Neuronal stem cell (in vitro differentiated cells): ENCODE results near the gene EMP2.

ENCODE experiments used
- DNase-seq: peaks from one replicate; pipeline ENCODE4 v3.0.0-alpha.2; 2013; ENCODE audit warnings: low spot score
- H2AFZ ChIP-seq: one replicate; pipeline ENCODE4 v1.6.1; 2013; ENCODE audit warnings: mild to moderate bottlenecking, low read length, inconsistent platforms
- H2AK5ac ChIP-seq: 2 replicates; pipeline ENCODE4 v1.6.1; 2013; ENCODE audit warnings: low read depth, mild to moderate bottlenecking, inconsistent platforms, low read length, moderate library complexity, mixed read lengths
- H2BK120ac ChIP-seq: 2 replicates; pipeline ENCODE4 v1.6.1; 2013; ENCODE audit warnings: low read depth, mild to moderate bottlenecking, inconsistent platforms, low read length, moderate library complexity, mixed read lengths
- H2BK12ac ChIP-seq: one replicate; pipeline ENCODE4 v1.6.1; 2013; ENCODE audit warnings: low read length, inconsistent platforms
- H2BK15ac ChIP-seq: 2 replicates; pipeline ENCODE4 v1.6.1; 2013; ENCODE audit warnings: mild to moderate bottlenecking, low read length, inconsistent platforms, mixed read lengths
- H2BK5ac ChIP-seq: one replicate; pipeline ENCODE4 v1.6.1; 2013; ENCODE audit warnings: inconsistent platforms, mild to moderate bottlenecking, low read length, moderate library complexity
- H3K14ac ChIP-seq: one replicate; pipeline ENCODE4 v1.6.1; 2013; ENCODE audit warnings: low read length, inconsistent platforms
- H3K18ac ChIP-seq: 2 replicates; pipeline ENCODE4 v1.6.1; 2013; ENCODE audit warnings: low read length, inconsistent platforms
- H3K23ac ChIP-seq: 2 replicates; pipeline ENCODE4 v1.6.1; 2013; ENCODE audit warnings: low read depth, mild to moderate bottlenecking, mixed read lengths, low read length, inconsistent platforms; ENCODE audit not compliant: poor library complexity
- H3K27ac ChIP-seq: replicated peaks from 3 replicates; pipeline ENCODE4 v1.5.1; 2013; ENCODE audit warnings: low read length, inconsistent platforms
- H3K27me3 ChIP-seq, 3 experiments: 2 replicates each; pipeline ENCODE4 v1.6.1; 2013; ENCODE audit warnings: low read length in 3 of 3, mild to moderate bottlenecking in 2 of 3, inconsistent platforms in 1 of 3, low read depth in 1 of 3, mixed read lengths in 1 of 3, moderate library complexity in 1 of 3; ENCODE audit not compliant: control insufficient read depth in 3 of 3, insufficient read depth in 3 of 3
- H3K36me3 ChIP-seq, 2 donors: replicated peaks in 1 of 2; 2 replicates each; pipeline ENCODE4 v1.6.1; 2013; ENCODE audit warnings: low read length in 2 of 2; ENCODE audit not compliant: control insufficient read depth in 2 of 2, insufficient read depth in 2 of 2
- H3K4ac ChIP-seq: 2 replicates; pipeline ENCODE4 v1.6.1; 2013; ENCODE audit warnings: inconsistent platforms, mild to moderate bottlenecking, low read length, moderate library complexity
- H3K4me1 ChIP-seq, 2 donors: 1 replicate in 1 of 2; 2 replicates in 1 of 2; pipeline ENCODE4 v1.6.1; 2013; ENCODE audit warnings: low read length in 2 of 2, low read depth in 1 of 2; ENCODE audit not compliant: control insufficient read depth in 2 of 2, insufficient read depth in 1 of 2
- H3K4me2 ChIP-seq: one replicate; pipeline ENCODE4 v1.6.1; 2013; ENCODE audit warnings: mild to moderate bottlenecking, low read length, inconsistent platforms; ENCODE audit not compliant: insufficient read depth, poor library complexity, severe bottlenecking
- H3K4me3 ChIP-seq, 2 donors: 2 replicates each; pipeline ENCODE4 v1.5.1; 2013; ENCODE audit warnings: low read length in 2 of 2, mild to moderate bottlenecking in 2 of 2, inconsistent platforms in 1 of 2, moderate library complexity in 1 of 2
- H3K79me1 ChIP-seq: one replicate; pipeline ENCODE4 v1.6.1; 2013; ENCODE audit warnings: low read depth, mild to moderate bottlenecking, inconsistent platforms, low read length, moderate library complexity
- H3K9ac ChIP-seq: one replicate; pipeline ENCODE4 v1.6.1; 2013; ENCODE audit warnings: mild to moderate bottlenecking, low read depth, low read length, inconsistent platforms; ENCODE audit not compliant: poor library complexity
- H3K9me3 ChIP-seq, 2 donors: replicated peaks in 1 of 2; 2 replicates each; pipeline versions ENCODE3 to v1.6.1; 2013; ENCODE audit warnings: low read length in 2 of 2, mild to moderate bottlenecking in 2 of 2, inconsistent platforms in 1 of 2, low read depth in 1 of 2, mixed read lengths in 1 of 2, moderate library complexity in 1 of 2; ENCODE audit not compliant: control insufficient read depth in 2 of 2, insufficient read depth in 1 of 2
- H4K8ac ChIP-seq: one replicate; pipeline ENCODE4 v1.6.1; 2013; ENCODE audit warnings: low read depth, mild to moderate bottlenecking, inconsistent platforms, low read length, moderate library complexity
- H4K91ac ChIP-seq: one replicate; pipeline ENCODE4 v1.6.1; 2013; ENCODE audit warnings: low read length, low read depth, mild to moderate bottlenecking, inconsistent platforms; ENCODE audit not compliant: poor library complexity
- WGBS, 2 donors: extraction: QIAGEN DNeasy Blood & Tissue Kit; methylation state at CpG; one replicate each; pipeline ENCODE4 v1.1.7; 2013; ENCODE audit warnings: missing lambda C conversion rate in 2 of 2, mixed read lengths in 1 of 2; ENCODE audit not compliant: insufficient read length in 2 of 2, insufficient replicate concordance in 1 of 2; ENCODE audit errors: extremely low coverage in 2 of 2; 5-methylcytosine and 5-hydroxymethylcytosine counted together

Gene EMP2

DNA sequence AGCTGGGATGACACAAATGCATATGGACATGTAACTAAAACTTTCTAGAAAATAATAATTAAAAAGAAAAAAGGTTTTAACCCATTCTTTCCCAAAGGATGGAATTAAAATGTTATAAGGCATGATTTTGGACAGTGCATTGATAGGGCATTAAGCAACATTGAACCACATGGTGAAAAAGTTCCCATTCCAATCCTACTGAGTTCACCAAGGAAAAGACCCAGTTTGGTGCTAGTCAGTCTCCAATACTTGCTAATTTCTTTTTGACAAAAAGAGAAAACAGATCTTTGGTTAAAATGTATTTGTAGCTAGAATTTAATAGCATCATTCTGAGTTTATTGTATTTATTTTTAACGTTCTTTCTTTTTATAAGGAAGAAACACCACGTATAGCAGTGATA, 28.1 kb downstream of the EMP2 start:
- Histone ChIP-seq H2AK5ac (no peak overlapping the region), H3K4me3 (no peak overlapping the region)
- WGBS, 2 donors = no CpG with 5 or more reads among the region's 2 CpGs

DNA sequence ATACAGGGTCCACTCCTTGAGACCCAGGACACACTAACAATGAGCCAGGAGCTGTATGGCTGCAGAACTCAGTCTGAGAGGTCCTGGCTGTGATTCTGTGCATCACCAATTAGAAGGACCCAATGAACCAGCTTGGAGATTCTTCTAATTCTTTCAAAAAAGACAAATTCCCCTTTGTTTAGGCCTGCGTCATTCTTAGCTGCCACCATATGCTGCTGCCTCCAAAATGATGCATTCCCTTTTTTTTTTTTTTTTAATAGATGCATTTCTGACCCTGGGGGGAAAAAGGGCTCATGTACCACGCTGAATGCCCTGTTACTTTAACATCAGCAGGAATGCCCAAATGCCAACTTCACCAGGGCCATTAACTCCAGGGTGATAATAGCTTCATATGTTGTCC, 28.5 kb downstream of the EMP2 start:
- no peak overlapping the region for H2AFZ ChIP-seq
- no peak overlapping the region for H3K4me3 ChIP-seq
- H3K27ac ChIP-seq = no peak overlapping the region
- no peak overlapping the region for H3K9ac ChIP-seq
- H3K14ac ChIP-seq = no peak overlapping the region
- H3K36me3 ChIP-seq = peaks cover 2 to 8% of the 10 kb centered on the region in 2 donors
- no peak overlapping the region for H3K23ac ChIP-seq
- H3K18ac ChIP-seq = peak overlapping the region; percentile 11
- H2BK12ac ChIP-seq = no peak overlapping the region
- H4K91ac ChIP-seq = no peak overlapping the region
- WGBS, 2 donors = no CpG with 5 or more reads among the region's 2 CpGs
- no peak overlapping the region for H2BK15ac ChIP-seq
- no peak for DNase-seq
- no peak overlapping the region for H2BK5ac ChIP-seq
- H2AK5ac ChIP-seq = no peak overlapping the region
- H4K8ac ChIP-seq = no peak overlapping the region
- H3K4ac ChIP-seq = no peak overlapping the region
- H2BK120ac ChIP-seq = no peak overlapping the region
- no peak overlapping the region for H3K4me2 ChIP-seq
- H3K4me1 ChIP-seq = no peaks in the 10 kb centered on the region
- H3K27me3 ChIP-seq = no peaks in the 10 kb centered on the region
- H3K9me3 ChIP-seq = peaks cover 5 to 7% of the 10 kb centered on the region in 2 donors
- no peaks in the 10 kb centered on the region for H3K79me1 ChIP-seq

More for the DNA sequence above, 28.1 kb downstream of the EMP2 start:
- no peak overlapping the region for H2BK5ac ChIP-seq
- no peak overlapping the region for H3K27ac ChIP-seq
- H3K18ac ChIP-seq = no peak overlapping the region
- H3K14ac ChIP-seq = no peak overlapping the region
- no peaks in the 10 kb centered on the region for H3K4me1 ChIP-seq
- H4K8ac ChIP-seq = no peak overlapping the region
- H3K9ac ChIP-seq = no peak overlapping the region
- H2BK120ac ChIP-seq = no peak overlapping the region
- no peak overlapping the region for H2AFZ ChIP-seq
- H4K91ac ChIP-seq = no peak overlapping the region
- no peak overlapping the region for H2BK12ac ChIP-seq
- no peaks in the 10 kb centered on the region for H3K27me3 ChIP-seq
- H3K23ac ChIP-seq = no peak overlapping the region
- H3K4me2 ChIP-seq = no peak overlapping the region
- H3K9me3 ChIP-seq = peaks cover 5 to 7% of the 10 kb centered on the region in 2 donors
- no peak overlapping the region for H2BK15ac ChIP-seq
- H3K79me1 ChIP-seq = no peaks in the 10 kb centered on the region
- peaks cover 2 to 4% of the 10 kb centered on the region in 2 donors for H3K36me3 ChIP-seq
- DNase-seq = no peak
- H3K4ac ChIP-seq = no peak overlapping the region

DNA sequence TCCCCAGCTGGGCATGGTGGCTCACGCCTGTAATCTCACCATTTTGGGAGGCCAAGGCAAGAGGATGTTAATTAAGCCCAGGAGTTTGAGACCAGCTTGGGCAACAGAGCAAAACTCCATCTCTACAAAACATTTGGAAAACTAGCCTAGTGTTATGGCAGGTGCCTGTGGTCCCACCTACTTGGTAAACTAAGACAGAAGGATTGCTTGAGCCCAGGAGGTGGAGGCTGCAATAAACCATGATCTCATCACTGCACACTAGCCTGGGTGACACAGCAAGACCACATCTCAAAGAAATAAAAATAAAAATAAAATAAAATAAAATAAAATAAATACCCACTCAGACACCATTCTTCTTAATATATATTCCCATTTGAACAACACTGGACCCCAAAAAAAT, 32.0 kb downstream of the EMP2 start:
- Histone ChIP-seq H3K27ac (no peak overlapping the region), H3K14ac (no peak overlapping the region), H3K27me3 (no peaks in the 10 kb centered on the region), H3K4me3 (no peak overlapping the region), H3K9ac (no peak overlapping the region), H4K8ac (no peak overlapping the region), H3K36me3 (peaks cover 6 to 29% of the 10 kb centered on the region in 2 donors), H3K4ac (no peak overlapping the region), H3K23ac (no peak overlapping the region), H2BK120ac (no peak overlapping the region), H4K91ac (no peak overlapping the region), H2AFZ (no peak overlapping the region), H2BK12ac (no peak overlapping the region), H3K18ac (no peak overlapping the region), H3K4me2 (no peak overlapping the region), H2BK5ac (no peak overlapping the region), H2AK5ac (no peak overlapping the region), H2BK15ac (no peak overlapping the region), H3K9me3 (peaks cover 5 to 7% of the 10 kb centered on the region in 2 donors), H3K79me1 (no peaks in the 10 kb centered on the region), H3K4me1 (no peaks in the 10 kb centered on the region)
- WGBS, 2 donors = no CpG with 5 or more reads among the region's 1 CpG
- no peak for DNase-seq

DNA sequence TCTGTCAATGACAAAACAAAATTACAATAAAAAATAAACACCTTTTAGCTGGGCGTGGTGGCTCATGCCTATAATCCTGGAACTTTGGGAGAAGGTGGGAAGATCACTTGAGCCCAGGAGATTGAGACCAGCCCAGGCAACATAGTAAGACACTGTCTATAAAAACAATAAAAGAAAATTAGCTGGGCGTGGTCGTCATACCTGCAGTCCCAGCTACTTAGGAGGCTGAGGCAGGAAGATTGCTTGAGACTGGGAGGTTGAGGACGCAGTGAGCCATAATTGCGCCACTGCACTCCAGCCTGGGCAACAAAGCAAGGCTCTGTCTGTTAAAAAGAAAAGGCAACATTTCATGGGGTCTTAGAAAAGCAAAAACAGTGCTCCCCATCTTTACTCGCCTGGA, 32.7 kb downstream of the EMP2 start:
- no peak for DNase-seq
- no peak overlapping the region for H4K8ac ChIP-seq
- H3K4ac ChIP-seq = no peak overlapping the region
- no peak overlapping the region for H2AK5ac ChIP-seq
- no peak overlapping the region for H3K18ac ChIP-seq
- no peak overlapping the region for H3K9ac ChIP-seq
- H3K14ac ChIP-seq = no peak overlapping the region
- no peak overlapping the region for H3K27ac ChIP-seq
- no peaks in the 10 kb centered on the region for H3K79me1 ChIP-seq
- no peak overlapping the region for H2BK15ac ChIP-seq
- H3K23ac ChIP-seq = no peak overlapping the region
- H2BK12ac ChIP-seq = no peak overlapping the region
- H3K9me3 ChIP-seq = peaks cover 5 to 7% of the 10 kb centered on the region in 2 donors
- WGBS, 2 donors = no CpG with 5 or more reads among the region's 6 CpGs
- no peaks in the 10 kb centered on the region for H3K27me3 ChIP-seq
- no peak overlapping the region for H3K4me2 ChIP-seq
- no peaks in the 10 kb centered on the region for H3K4me1 ChIP-seq
- H4K91ac ChIP-seq = no peak overlapping the region
- H2BK5ac ChIP-seq = no peak overlapping the region
- peaks cover 6 to 33% of the 10 kb centered on the region in 2 donors for H3K36me3 ChIP-seq
- H3K4me3 ChIP-seq = no peak overlapping the region
- no peak overlapping the region for H2AFZ ChIP-seq
- H2BK120ac ChIP-seq = no peak overlapping the region
